ENCODE results near the gene FBXL17.

GRCh38 chr5:107955321-107955720 is 426.6 kb downstream of the FBXL17 start:
- no peak for TF ChIP-seq CTCF (IDR thresholded peaks at IDR 0.05)
- no peak for TF ChIP-seq POLR2A (IDR thresholded peaks at IDR 0.05)
